Brain microvascular endothelial cell (primary cell): ENCODE measurements around the gene SLCO3A1.

ENCODE experiments used
- DNase-seq: peaks from one replicate; pipeline ENCODE4 v3.0.0-alpha.2; 2020
- H3K27ac ChIP-seq: fragments of 250-450 bp; sonication (Bioruptor Pico); 2 replicates; pipeline ENCODE4 v1.5.1; 2020; ENCODE audit warnings: mild to moderate bottlenecking, moderate library complexity
- H3K27me3 ChIP-seq: fragments of 250-450 bp; sonication (Bioruptor Pico); replicated peaks from 2 replicates; pipeline ENCODE4 v1.5.1; 2020; ENCODE audit warnings: mild to moderate bottlenecking
- H3K36me3 ChIP-seq: fragments of 250-450 bp; sonication (Bioruptor Pico); replicated peaks from 2 replicates; pipeline ENCODE4 v1.5.1; 2020; ENCODE audit warnings: mild to moderate bottlenecking
- H3K4me3 ChIP-seq: 2 replicates; pipeline ENCODE4 v1.5.1; 2011; ENCODE audit warnings: low read depth, mild to moderate bottlenecking, control low read depth, low read length, moderate library complexity
- in situ Hi-C: cut with HindIII; loops from 2 replicates; pipeline ENCODE4 v1.10.0; 2017; ENCODE audit warnings: low sequenced_read_pairs, low pct_ligation_motif_present
- TF ChIP-seq, protein P1 (sequence below): IDR thresholded peaks from 2 replicates; pipeline ENCODE4 v1.5.1; 2011; ENCODE audit warnings: low read depth, mild to moderate bottlenecking, moderate library complexity, low read length, control low read depth, inconsistent platforms; ENCODE audit errors: missing control alignments

Gene SLCO3A1

DNA sequence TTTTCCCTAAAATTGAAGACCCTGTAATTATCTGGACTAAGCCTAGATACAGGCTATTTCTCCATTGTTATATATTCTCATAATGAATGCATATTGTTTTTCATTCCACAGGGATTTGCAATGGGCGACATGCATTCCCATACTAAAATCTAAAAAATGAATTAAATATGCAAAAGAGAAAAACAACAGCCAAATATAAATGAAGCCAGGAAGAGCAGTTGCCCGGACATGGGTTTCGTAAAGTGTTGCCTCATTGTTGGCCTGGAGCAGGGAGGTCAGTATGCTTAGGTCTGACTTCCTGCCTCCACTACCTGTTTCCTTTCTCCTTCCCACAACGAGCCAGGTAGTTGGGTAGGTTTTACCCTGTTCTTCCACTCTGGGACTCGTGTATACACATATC, 27.1 kb upstream of the SLCO3A1 start:
- no peak overlapping the region for H3K4me3 ChIP-seq
- in situ Hi-C loops: no loop called here
- TF ChIP-seq, protein P1, sequence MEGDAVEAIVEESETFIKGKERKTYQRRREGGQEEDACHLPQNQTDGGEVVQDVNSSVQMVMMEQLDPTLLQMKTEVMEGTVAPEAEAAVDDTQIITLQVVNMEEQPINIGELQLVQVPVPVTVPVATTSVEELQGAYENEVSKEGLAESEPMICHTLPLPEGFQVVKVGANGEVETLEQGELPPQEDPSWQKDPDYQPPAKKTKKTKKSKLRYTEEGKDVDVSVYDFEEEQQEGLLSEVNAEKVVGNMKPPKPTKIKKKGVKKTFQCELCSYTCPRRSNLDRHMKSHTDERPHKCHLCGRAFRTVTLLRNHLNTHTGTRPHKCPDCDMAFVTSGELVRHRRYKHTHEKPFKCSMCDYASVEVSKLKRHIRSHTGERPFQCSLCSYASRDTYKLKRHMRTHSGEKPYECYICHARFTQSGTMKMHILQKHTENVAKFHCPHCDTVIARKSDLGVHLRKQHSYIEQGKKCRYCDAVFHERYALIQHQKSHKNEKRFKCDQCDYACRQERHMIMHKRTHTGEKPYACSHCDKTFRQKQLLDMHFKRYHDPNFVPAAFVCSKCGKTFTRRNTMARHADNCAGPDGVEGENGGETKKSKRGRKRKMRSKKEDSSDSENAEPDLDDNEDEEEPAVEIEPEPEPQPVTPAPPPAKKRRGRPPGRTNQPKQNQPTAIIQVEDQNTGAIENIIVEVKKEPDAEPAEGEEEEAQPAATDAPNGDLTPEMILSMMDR: no peak
- no peaks in the 10 kb centered on the region for H3K36me3 ChIP-seq
- no peak overlapping the region for H3K27ac ChIP-seq
- H3K27me3 ChIP-seq: no peaks in the 10 kb centered on the region
- DNase-seq: no peak

- H3K36me3 ChIP-seq: no peaks in the 10 kb centered on the region
- no peak overlapping the region for H3K4me3 ChIP-seq
- H3K27me3 ChIP-seq: no peaks in the 10 kb centered on the region
- in situ Hi-C loops: no loop called here
- no peak for DNase-seq
- no peak overlapping the region for H3K27ac ChIP-seq
- TF ChIP-seq, protein P1: no peak
Observed at GRCh38 chr15:91833056-91833455, 20.5 kb upstream of the SLCO3A1 start.

- in situ Hi-C loops: no loop called here
- H3K27me3 ChIP-seq: no peaks in the 10 kb centered on the region
- no peak for DNase-seq
- no peaks in the 10 kb centered on the region for H3K36me3 ChIP-seq
- H3K27ac ChIP-seq: no peak overlapping the region
- no peak overlapping the region for H3K4me3 ChIP-seq
- TF ChIP-seq, protein P1: no peak
Observed at GRCh38 chr15:91839867-91840266, 13.6 kb upstream of the SLCO3A1 start.

- Histone ChIP-seq H3K4me3 (no peak overlapping the region), H3K36me3 (no peaks in the 10 kb centered on the region), H3K27ac (no peak overlapping the region), H3K27me3 (no peaks in the 10 kb centered on the region)
- TF ChIP-seq, protein P1: no peak
- DNase-seq: no peak
- in situ Hi-C loops: no loop called here
Observed at GRCh38 chr15:91841861-91842260, 11.6 kb upstream of the SLCO3A1 start.

DNA sequence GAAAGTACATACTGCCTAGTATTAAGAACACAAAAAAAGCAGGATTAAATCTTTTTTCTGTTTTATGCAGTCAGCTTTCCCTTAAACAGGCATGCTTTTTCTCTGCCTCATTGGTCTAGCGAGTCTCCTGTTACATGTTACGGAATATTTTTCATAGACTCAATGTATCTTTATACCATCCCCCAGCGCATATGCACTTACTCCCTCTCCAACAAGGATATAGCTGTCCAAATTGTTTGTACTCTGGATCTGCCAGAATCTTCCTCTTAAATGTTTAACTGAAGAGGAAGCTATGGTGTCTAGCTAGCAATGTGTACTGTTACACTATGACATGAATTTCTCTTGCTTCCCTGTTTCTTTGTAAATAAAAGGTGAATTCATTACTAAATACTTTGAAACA, 9.2 kb upstream of the SLCO3A1 start:
- TF ChIP-seq, protein P1: no peak
- Histone ChIP-seq H3K4me3 (no peak overlapping the region), H3K27me3 (no peaks in the 10 kb centered on the region), H3K27ac (no peak overlapping the region), H3K36me3 (no peaks in the 10 kb centered on the region)
- in situ Hi-C loops: no loop called here
- no peak for DNase-seq

- no peak overlapping the region for H3K4me3 ChIP-seq
- no peaks in the 10 kb centered on the region for H3K36me3 ChIP-seq
- no peak for DNase-seq
- no peaks in the 10 kb centered on the region for H3K27me3 ChIP-seq
- TF ChIP-seq, protein P1: no peak
- in situ Hi-C loops: no loop called here
- no peak overlapping the region for H3K27ac ChIP-seq
Observed at GRCh38 chr15:91844928-91845327, 8.6 kb upstream of the SLCO3A1 start.
